Muscle of leg (tissue), 16 donors: ENCODE data around the gene CR1. TPM values are rescaled to one million over a fixed set of nuclear protein-coding genes. Genes with fewer than 3 reads are reported as not detected.

ENCODE experiments used
- DNase-seq: peaks from one replicate; pipeline ENCODE4 v3.0.0; 2013
- H3K27ac ChIP-seq: one replicate; pipeline ENCODE4 v1.5.1; 2013; ENCODE audit warnings: mild to moderate bottlenecking, low read length, control low read depth
- H3K27me3 ChIP-seq: one replicate; pipeline ENCODE4 v1.6.1; 2013; ENCODE audit warnings: low read length; ENCODE audit not compliant: control insufficient read depth, insufficient read depth
- H3K36me3 ChIP-seq: one replicate; pipeline ENCODE4 v1.6.1; 2013; ENCODE audit warnings: low read length; ENCODE audit not compliant: control insufficient read depth, insufficient read depth
- H3K4me1 ChIP-seq: one replicate; pipeline ENCODE4 v1.6.1; 2013; ENCODE audit warnings: low read length; ENCODE audit not compliant: control insufficient read depth, insufficient read depth
- H3K4me3 ChIP-seq: one replicate; pipeline ENCODE4 v1.5.1; 2013; ENCODE audit warnings: low read length, control low read depth
- H3K9me3 ChIP-seq: replicated peaks from 2 replicates; pipeline ENCODE4 v1.6.1; 2013; ENCODE audit warnings: low read depth, low read length; ENCODE audit not compliant: control insufficient read depth
- WGBS: methylation state at CpG from one replicate; pipeline ENCODE4 v1.1.5; 2013; ENCODE audit warnings: missing lambda C conversion rate; ENCODE audit not compliant: insufficient coverage; 5-methylcytosine and 5-hydroxymethylcytosine counted together
- long read RNA-seq, 11 donors: transcript quantifications; one replicate each; lab custom pipeline, GENCODE V29; 2026
- polyA plus RNA-seq, 8 donors: library from polyadenylated mRNA; unstranded; fragments of 120-200 nt; gene quantifications; one replicate each; pipeline versions ENCODE4 v1.2.1 to v1.2.3, GENCODE V29; 2013; ENCODE audit warnings: inconsistent platforms in 1 of 8, low replicate concordance in 1 of 8; ENCODE audit not compliant: insufficient read length in 8 of 8, insufficient read depth in 1 of 8
- total RNA-seq: library from RNA; stranded (reverse); fragments of 120-200 nt; gene quantifications from one replicate; pipeline ENCODE4 v1.2.4, GENCODE V29; 2013

The CR1 gene
- total RNA-seq (1.5 TPM), polyA plus RNA-seq (1 to 10 TPM in 3 of 8 donors, under 1 TPM in 5; 0.50 to 1.6 (median 0.95) TPM)
- long read RNA-seq, donor 1 = 0 reads
- long read RNA-seq, donor 2 = 0 reads
- long read RNA-seq, donor 3 = 0 reads
- long read RNA-seq, donor 4 = 0 reads
- long read RNA-seq, donor 5 = 0 reads
- long read RNA-seq, donor 6 = 0 reads
- long read RNA-seq, donor 7 = 0 reads
- long read RNA-seq, donor 8 = 0 reads
- long read RNA-seq, donor 9 = 0 reads
- long read RNA-seq, donor 10 = 0 reads
- long read RNA-seq, donor 11 = 0 reads

DNA sequence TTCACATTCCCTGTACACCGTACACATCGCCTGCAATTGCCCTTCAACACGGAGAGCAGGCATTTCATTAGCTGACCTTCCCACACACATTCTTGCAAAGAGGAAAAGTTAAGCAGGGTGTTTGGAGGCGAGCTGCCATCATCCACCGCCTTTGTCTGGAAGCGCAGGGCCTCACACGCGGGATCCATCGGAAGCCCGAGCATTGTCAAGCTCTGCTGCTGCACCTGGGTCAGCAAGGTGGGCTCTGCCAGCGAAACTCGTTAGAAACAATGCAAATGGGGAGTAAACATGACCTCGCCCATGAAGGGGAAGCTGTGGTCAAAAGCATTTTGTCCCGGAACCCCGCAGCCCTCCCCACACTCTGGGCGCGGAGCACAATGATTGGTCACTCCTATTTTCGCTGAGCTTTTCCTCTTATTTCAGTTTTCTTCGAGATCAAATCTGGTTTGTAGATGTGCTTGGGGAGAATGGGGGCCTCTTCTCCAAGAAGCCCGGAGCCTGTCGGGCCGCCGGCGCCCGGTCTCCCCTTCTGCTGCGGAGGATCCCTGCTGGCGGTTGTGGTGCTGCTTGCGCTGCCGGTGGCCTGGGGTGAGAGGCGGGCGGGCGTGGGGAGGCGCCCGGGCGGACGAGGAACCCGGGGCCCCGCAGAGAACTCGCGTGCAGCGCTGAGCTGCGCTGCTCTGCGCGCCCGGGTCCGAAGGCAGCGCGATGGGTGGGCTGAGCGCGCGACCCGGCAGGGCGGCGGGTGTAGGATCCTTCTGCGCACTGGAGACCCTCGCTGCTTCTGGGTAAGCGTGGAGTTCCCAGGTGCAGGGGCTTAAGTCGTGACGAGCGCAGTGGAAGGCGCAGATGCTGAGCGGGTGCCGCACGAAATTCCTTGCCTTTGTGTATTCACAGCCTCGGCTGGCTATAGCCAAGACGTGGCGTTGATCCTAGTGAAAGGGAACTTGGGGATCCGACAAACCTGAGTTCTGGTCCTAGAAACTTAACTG, at the start of gene CR1:
TSS of gene CR1 (plus strand) at position 357 of the 992 bp plus-strand sequence. CDS start at position 468, 111 bp downstream.
- H3K36me3 ChIP-seq = no peaks in the 10 kb centered on the region
- H3K9me3 ChIP-seq = no peaks in the 10 kb centered on the region
- WGBS = 2% methylated on average over 50 of the region's 68 CpGs
- peaks cover 6% of the 10 kb centered on the region for H3K4me1 ChIP-seq
- peak within 1 kb of the TSS; percentile 22 for H3K4me3 ChIP-seq
- DNase-seq = peak; percentile 31
- no peak within 1 kb of the TSS for H3K27ac ChIP-seq
- H3K27me3 ChIP-seq = peaks cover 33% of the 10 kb centered on the region

DNA sequence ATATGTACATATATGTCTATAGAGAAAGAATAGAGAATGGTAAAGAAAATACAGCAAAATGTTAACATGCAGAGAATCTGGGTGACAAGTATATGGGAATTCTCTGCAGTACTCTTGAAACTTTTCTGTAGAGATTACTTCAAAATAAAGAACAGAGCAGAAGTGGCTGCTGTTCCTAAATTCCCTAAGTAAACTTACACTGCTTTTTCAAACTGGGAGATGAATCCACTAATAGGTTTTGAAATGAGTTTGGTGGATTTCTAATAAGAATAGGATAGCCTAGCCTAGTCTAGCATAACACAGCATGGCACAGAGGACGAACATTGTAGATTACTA, 42.3 kb upstream of the CR1 start:
- no peak overlapping the region for H3K4me3 ChIP-seq
- WGBS = 18% methylated on average over 1 of the region's 1 CpG
- H3K27me3 ChIP-seq = peaks cover 34% of the 10 kb centered on the region

DNA sequence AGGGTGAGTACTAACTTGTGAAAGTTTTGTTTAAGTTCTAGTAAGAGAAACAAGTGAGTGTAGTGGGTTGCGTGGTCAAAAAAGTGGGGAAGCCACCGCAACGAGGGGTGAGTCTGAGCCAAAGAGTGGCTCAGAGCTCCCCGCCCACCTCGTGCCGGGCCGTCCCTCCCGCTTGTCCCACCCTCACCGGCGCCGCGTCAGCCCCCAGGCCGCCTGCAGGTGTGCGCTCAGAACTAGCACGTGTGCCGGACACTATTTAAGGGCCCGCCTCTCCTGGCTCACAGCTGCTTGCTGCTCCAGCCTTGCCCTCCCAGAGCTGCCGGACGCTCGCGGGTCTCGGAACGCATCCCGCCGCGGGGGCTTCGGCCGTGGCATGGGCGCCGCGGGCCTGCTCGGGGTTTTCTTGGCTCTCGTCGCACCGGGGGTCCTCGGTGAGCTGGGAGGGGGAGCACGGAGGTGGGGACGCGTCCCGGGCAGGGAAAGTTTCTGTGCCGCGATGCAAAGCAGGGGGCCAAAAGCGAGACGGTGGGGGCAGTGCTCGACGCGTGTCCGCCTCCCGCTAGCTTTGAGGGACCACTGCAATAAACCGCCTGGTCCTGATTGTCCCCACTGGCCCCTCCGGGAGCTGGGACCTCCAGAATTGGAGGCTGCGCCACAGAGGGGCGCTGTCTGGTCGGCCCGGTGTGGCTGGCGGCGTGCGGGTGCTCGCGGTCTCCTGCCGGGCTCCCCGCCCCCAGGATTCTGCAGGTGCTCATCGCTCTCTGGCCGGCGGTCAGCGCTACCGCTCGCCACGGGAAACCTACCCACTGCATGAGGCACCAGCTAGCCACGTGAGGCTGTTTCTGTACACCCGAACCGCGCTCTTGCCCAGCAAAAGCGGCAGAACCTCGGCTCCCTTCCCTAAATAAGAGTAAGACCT, 41.7 kb upstream of the CR1 start, which contains the start of gene CR2:
TSS of gene CR2 (plus strand) at position 283 of the 919 bp plus-strand sequence. CDS start at position 374, 91 bp downstream.
- Histone ChIP-seq H3K4me1 (peaks cover 9% of the 10 kb centered on the region), H3K4me3 (peak within 1 kb of the TSS; percentile 28), H3K27me3 (peaks cover 30% of the 10 kb centered on the region), H3K9me3 (no peaks in the 10 kb centered on the region), H3K36me3 (no peaks in the 10 kb centered on the region), H3K27ac (no peak within 1 kb of the TSS)
- under 1% methylated on average over 67 of the region's 75 CpGs for WGBS
- DNase-seq = peak; percentile 13

More for the DNA sequence above, 42.3 kb upstream of the CR1 start:
- Histone ChIP-seq H3K27ac (no peak overlapping the region), H3K9me3 (no peaks in the 10 kb centered on the region), H3K4me1 (peaks cover 9% of the 10 kb centered on the region), H3K36me3 (no peaks in the 10 kb centered on the region)
- DNase-seq = no peak

DNA sequence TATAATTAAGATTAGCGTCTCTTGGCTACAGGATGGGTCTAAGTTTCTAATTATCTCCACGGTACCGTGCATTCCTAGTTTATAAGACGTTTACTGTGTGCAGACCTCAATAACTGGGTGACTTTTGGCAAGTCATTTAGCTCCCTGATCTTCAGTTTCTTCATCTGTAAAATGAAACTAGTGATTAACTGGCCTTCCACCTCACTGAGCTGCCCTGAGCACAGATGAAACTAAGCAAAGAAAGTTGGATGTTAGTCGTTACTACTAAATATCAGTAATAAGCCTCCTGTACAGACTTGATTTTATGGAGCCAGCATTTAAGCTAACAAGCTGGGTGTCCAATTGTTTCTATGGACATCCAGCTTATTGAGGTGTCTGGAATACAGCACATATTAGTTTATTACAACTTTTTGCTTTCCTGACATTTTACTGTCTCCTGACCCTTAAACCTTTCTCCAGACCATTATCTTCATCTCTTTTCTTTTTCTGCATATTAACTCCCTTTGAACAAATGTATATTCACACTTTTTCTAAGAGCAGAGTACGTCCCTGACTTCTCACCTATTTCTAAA, 40.7 kb upstream of the CR1 start:
- H3K9me3 ChIP-seq = no peaks in the 10 kb centered on the region
- no peak overlapping the region for H3K27ac ChIP-seq
- no peak overlapping the region for H3K4me3 ChIP-seq
- peaks cover 9% of the 10 kb centered on the region for H3K4me1 ChIP-seq
- H3K36me3 ChIP-seq = no peaks in the 10 kb centered on the region
- H3K27me3 ChIP-seq = peaks cover 30% of the 10 kb centered on the region
- no peak for DNase-seq
- 37% methylated on average over 2 of the region's 6 CpGs for WGBS

DNA sequence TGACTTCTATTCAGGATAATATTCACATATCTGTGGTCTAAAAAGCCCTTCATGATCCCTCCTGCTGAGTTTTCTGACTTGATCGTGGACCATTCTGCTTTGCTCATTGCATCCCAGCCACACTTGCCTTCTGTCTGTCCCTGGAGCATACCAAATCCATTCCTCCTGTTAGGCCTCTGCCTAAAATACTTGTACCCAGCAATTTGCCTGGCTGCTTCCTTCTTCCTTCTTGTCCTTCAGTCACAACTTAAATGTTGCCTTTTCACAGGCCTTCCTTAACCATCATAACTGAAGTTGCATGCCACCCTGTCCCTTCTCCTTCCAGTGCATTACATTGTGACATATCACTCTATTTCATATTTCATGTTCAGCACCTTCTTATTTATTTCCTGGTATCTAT, 37.5 kb upstream of the CR1 start:
- Histone ChIP-seq H3K4me1 (peaks cover 9% of the 10 kb centered on the region), H3K4me3 (no peak overlapping the region), H3K27me3 (peaks cover 23% of the 10 kb centered on the region), H3K36me3 (no peaks in the 10 kb centered on the region), H3K27ac (no peak overlapping the region), H3K9me3 (no peaks in the 10 kb centered on the region)
- WGBS = 58% methylated on average over 1 of the region's 1 CpG
- no peak for DNase-seq

DNA sequence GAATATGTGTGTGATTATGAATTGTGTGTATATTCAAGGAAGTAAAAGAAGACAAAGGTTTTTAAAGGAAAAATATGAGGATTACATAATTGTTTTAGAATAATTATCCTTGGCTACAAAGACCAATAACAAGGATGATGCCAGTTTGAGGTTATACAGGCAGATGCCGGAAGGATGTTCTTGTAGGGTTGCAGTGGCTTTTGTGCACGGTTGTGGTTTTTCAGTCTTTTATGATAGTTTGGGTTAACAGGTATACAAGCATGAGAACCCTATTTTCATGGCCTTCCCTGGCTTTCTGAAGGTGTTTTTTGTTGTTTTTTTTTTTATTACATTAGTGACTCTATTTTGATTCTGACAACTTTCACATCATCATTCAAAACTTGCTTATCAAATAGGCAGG, 36.9 kb upstream of the CR1 start:
- Histone ChIP-seq H3K36me3 (no peaks in the 10 kb centered on the region), H3K4me3 (no peak overlapping the region), H3K4me1 (peaks cover 7% of the 10 kb centered on the region), H3K9me3 (no peaks in the 10 kb centered on the region), H3K27ac (no peak overlapping the region), H3K27me3 (peaks cover 20% of the 10 kb centered on the region)
- no peak for DNase-seq
- no CpG with 5 or more reads among the region's 2 CpGs for WGBS

DNA sequence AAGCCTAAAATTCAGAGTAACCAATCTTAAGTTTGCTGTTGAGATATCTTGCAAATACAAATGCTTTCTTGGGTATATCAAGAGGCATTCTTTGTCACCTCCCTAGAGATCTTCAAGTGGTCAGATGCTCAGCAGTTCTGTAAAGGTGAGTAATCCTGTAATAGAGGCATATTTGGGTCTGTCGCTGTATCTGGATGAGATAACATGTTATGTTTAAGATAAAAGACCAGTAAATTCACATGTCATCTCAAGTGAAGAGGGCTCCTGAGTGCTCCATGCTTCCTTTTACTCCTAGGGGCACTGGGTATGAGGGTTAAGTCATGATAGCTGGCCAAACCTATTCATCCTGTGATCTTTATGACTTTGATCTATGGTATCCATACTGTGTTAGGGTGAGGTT, 34.3 kb upstream of the CR1 start:
- no peaks in the 10 kb centered on the region for H3K9me3 ChIP-seq
- peaks cover 1% of the 10 kb centered on the region for H3K27me3 ChIP-seq
- no peak for DNase-seq
- WGBS = no CpG with 5 or more reads among the region's 1 CpG
- no peak overlapping the region for H3K4me3 ChIP-seq
- no peak overlapping the region for H3K27ac ChIP-seq
- H3K4me1 ChIP-seq = no peaks in the 10 kb centered on the region
- H3K36me3 ChIP-seq = no peaks in the 10 kb centered on the region

DNA sequence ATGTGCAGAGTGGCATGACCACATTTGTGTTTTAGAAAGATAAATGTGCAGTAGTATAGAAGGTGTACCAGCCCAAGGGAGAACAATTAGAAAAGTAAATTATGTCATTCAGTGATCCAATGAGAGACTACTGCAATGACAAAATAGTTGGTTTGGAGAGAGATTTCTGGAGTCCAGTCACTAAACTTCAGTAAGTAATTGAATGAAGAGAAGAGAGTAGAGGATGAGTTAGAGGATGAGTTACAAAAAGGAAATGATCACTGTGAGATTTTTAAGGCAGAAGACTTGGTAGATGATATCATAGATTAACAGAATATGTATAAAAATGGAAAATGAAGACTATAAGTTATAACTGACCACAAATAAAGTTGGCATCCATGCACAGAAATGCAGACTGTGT, 33.4 kb upstream of the CR1 start:
- no peak for DNase-seq
- Histone ChIP-seq H3K36me3 (no peaks in the 10 kb centered on the region), H3K4me3 (no peak overlapping the region), H3K27me3 (no peaks in the 10 kb centered on the region), H3K27ac (no peak overlapping the region), H3K9me3 (no peaks in the 10 kb centered on the region), H3K4me1 (no peaks in the 10 kb centered on the region)

DNA sequence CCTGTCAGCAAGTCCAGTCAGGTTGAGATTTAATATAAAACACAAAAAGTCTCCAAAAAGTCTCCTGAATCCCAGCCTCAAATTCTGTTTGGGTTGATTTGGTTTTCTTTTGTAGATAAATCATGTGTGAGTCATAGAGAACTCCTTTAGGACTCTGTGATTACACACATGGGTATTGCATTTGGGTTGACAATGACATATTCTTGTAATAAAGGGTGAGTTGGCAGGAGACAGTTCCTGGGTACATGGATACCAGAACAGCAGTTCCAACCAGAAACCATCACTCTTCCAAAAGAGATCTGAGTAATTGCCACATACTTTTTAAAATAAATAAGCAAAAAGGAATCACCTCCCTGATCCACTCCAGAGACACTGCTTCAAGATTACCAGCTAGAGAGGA, 32.9 kb upstream of the CR1 start:
- Histone ChIP-seq H3K4me3 (no peak overlapping the region), H3K36me3 (no peaks in the 10 kb centered on the region), H3K27me3 (no peaks in the 10 kb centered on the region), H3K9me3 (no peaks in the 10 kb centered on the region), H3K27ac (no peak overlapping the region), H3K4me1 (no peaks in the 10 kb centered on the region)
- no peak for DNase-seq
